ENCODE results near the gene DEF6.
"Not testable (repeated sequence)": the region's sequence is repeated elsewhere in the genome, so short reads cannot be mapped to it uniquely, and the experiment has no call there.

DEF6 gene

GRCh38 chr6:35283361-35283760 is 14.3 kb upstream of the DEF6 start:
- DNase-seq, result no peak

DNA sequence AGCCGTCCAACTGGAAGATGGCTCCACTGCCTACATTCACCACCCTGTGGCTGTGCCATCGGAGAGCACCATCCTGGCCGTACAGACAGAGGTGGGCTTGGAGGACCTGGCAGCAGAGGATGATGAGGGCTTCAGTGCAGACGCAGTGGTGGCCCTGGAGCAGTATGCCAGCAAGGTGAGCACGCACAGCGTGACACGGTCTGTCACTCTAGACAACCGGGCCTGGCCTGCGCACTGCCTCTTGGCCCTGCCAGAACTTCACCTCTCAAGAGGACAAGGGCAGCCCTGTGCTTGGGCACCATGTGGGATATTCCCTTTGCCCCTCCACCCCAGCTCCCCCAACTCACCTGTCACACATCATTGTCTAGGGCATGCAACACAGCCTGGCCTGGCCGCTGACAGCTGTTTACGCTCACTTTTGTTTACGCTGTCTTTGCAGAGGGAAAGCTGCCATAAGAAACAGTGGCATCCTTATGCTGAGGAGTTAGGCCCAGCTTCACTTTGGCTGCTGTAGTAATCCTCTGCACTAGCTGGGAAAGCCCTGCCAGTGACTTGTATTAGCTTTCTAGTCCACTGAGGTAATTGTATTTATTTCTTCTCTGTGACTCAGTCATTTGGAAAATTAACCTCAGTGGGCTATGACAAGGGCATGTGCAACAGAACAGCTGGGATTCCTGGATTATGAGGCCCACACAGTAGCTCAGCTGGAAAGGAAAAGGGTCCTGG is 9.8 kb upstream of the DEF6 start:
- DNase-seq, result no peak

DNA sequence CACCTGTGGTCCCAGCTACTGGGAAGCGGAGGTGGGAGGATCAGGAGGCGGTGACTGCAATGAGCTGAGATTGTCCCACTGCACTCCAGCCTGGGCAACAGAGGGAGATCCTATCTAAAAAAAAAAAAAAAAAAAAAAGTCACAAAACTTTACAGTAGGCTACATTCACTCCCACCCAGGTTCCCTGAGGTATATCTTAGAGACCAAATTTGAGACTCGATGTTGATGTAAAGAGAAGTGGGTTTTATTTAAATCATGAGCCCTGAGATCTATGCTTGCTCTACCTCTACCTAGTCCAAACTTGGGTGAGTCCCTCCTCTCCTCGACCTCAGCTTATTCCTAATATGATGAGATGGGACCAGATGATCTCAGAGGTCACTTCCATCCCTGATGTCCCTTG is 8.8 kb upstream of the DEF6 start:
- no peak for DNase-seq

GRCh38 chr6:35291491-35291890 is 6.1 kb upstream of the DEF6 start:
- DNase-seq, result no peak

DNA sequence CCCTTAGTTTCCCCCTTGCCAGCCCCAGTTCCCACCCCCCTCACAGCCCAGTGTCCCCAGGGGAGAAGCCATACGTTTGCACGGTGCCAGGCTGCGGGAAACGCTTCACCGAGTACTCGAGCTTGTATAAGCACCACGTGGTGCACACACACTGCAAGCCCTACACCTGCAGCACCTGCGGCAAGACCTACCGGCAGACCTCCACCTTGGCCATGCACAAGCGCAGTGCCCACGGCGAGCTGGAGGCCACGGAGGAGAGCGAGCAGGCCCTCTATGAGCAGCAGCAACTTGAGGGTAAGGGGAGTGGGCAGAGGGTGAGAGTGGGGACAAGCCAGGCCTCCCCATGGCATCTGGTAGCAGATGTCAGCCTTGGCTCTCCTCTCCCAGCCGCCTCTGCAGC is 5.1 kb upstream of the DEF6 start:
- DNase-seq, result no peak

DNA sequence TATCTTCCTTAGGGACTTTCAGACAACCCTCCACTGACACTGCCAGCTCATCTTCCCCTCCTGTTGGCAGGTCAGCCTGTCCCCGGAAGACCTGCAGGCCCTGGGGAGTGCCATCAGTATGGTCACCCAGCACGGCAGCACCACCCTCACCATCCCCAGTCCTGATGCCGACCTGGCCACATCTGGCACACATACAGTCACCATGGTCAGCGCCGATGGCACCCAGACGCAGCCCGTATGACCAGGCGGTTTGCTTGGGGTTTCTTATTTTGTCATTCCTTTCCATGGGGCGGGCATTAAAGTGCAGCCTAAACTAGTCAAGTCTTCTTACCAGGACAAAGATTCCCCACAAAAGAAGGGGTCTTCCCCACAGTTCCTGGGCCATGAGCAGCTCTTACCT is 3.9 kb upstream of the DEF6 start:
- DNase-seq, result no peak

DNA sequence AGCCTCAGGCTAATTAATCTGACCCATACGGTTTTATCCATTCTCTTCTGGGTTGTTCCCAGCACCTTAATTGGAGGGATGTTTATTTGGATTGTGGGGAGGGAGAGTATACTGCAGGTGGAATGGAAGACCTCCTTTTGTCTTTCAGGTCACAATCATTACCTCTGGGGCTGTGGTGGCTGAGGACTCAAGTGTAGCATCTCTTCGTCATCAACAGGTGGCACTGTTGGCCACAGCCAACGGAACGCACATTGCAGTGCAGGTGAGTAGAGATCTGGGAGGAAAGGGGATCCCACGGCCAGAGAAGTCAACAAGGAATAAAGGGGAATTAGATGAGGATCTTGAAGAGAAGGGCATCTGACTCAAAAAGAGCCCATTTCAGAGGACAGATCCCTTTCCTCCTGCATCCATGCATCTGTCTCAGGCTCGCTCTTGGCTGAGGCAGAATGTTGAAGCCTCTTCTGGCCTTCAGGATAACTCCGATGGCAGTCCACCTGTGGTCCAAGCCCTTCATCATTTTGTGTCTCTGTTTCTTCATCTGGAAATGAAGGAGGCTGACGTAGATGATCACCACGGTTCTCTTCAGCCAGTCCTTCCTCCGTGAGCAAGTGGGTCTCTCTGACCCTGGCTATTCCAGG is 3.2 kb upstream of the DEF6 start:
- DNase-seq, result peak; percentile 69

GRCh38 chr6:35295036-35295435 is 2.6 kb upstream of the DEF6 start:
- DNase-seq, result no peak

DNA sequence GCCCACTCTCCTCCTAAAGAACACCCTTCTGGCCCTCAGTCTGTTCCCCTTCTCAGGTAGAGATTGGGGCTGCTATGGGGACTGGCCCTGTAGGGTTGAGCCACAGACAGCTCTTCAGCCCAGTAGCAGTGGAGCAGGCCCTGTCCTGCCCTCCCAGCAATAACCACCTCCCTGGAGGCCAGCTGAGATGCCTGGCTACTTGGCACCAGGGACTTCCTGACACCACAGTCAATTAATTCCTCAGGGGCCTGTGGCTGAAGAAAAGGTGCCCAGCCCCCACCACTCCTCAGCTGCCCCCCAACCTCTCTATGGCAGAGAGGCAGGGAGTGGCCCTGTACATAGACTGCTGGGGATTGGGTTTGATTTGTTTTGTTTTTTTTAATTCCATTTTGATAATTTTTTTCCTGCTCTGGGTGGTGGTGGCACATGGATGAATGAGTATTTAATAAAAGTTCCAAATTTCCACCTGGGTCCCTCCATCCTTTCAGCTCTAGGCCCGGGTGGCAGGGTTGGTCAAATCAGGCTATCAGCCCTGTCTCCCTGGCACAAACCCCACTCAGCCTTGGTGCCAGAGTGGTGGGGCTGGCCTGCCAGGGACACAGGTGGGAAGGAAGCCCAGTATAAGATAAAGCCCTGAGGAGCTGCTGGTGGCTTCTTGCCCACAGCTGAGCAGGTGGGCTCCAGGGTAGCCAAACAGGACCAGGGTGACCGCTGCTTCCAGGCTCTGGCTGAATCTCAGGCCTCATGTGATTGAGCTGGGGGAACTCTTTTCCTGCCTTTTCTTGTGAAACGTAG is 1.9 kb upstream of the DEF6 start:
- DNase-seq, result no peak

DNA sequence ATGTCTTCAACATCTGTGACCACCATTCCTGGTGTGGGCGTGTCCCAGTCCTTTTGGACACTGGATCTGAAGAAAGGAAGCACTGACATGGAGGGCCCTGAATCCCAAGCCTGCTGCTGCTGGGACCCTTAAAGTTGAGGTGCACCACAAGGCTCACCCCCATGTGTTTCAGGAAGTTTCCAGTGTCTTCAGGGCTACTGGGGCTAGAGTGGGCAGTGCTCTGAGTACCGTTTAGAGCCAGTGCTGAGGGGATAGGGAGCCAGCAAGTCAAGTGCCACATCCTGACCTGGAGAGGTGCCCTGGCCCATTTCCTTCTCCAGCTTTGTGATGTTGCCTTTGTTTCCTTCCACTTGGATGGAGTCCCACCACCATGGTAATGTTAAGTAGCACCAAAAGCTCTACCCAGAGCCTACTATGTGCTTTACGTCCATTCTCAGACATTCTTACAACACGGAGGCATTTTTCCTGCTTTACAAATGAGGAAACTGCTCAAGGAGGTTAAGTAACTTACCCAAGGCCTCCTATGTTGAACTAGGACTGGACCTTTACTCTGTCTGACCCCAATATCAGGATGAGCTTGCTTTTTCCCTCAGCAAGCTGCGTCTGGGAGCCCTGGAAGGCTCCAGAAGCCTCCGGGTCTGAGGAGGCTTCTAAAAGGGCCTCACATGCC is 552 bp upstream of the DEF6 start:
- no peak for DNase-seq

DNA sequence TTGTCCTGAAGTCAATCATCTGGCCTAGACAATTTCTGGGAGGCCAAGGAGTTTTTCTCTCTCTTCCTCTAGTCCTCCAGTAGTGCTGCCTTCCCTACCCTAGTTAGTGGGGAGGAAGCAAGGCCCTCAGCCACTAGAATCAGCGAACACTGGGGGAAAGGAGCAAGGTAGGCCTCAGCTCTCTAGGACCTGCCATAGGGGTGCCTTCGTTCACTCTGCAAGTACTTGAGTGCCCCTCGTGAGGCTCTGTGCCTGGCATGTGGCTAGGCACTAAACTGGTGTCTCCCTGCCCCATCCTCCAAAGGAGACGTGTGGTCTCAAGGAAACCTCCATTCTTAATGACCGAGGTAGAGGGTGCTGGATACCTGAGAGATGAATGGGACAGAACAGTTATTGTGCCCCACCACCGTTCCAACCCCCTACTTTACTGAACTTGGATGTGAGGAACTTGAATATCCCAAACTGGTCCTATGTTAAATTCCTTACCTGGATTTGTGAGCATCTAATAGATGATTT is 1.1 kb downstream of the DEF6 start:
- peak; percentile 71 for DNase-seq

DNA sequence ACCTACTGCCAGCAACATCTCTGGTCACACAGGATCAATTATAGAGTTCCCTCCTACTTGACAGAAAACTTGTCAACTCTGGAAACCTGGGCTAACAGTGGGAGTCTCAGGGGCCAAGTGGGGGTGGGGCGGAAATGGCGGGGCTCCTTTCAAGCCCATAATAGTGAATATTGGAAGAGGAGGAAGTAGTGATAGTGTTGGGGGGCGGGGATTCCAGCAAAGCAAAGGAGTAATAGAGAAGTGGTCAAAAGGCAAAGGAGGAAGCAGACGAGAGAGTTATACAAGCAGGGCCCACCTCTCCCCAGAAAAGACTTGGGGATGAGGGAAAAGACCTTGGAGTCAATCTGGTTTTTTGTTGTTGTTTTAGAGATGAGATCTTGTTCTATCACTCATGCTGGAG is 2.1 kb downstream of the DEF6 start:
- no peak for DNase-seq

GRCh38 chr6:35300848-35301247 is 3.2 kb downstream of the DEF6 start:
- DNase-seq, result no peak

DNA sequence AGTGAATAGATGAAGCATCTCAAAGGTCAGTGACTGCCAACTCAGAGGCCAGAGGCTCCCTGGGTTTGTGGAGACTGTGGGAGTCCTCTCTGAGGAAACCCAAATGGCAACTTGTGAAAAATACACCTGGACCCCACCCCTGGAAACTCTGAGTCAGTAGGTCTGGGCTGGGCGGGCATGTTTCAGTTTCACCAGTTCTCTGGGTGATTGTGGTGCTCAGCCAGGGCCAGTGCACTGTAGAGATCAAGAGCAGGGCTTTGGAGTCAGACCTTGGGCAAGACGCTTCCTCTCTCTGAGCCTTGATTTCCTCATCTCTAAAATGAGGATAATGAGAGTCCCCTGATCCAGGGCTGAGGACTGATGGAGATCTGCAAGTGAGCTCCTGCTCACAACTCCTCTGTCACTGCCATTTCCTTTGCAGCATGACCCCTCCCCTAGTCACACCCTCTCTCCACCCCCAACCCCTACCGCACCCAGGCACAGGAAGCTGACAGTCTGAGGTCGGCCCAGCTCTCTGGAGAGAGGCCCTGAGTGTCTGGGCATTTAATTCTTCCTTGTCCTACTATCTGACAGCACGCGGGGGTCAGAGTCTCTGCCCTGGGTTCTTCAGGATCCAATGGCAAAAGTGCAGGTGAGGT is 5.1 kb downstream of the DEF6 start:
- DNase-seq, result peak; percentile 92

- no peak for DNase-seq
These were observed 6.7 kb downstream of the DEF6 start for GRCh38 chr6:35304299-35304698.

- no peak for DNase-seq
These were observed 7.5 kb downstream of the DEF6 start for GRCh38 chr6:35305117-35305516.

- DNase-seq, result not testable (repeated sequence)
These were observed 9.5 kb downstream of the DEF6 start for GRCh38 chr6:35307138-35307537.

DNA sequence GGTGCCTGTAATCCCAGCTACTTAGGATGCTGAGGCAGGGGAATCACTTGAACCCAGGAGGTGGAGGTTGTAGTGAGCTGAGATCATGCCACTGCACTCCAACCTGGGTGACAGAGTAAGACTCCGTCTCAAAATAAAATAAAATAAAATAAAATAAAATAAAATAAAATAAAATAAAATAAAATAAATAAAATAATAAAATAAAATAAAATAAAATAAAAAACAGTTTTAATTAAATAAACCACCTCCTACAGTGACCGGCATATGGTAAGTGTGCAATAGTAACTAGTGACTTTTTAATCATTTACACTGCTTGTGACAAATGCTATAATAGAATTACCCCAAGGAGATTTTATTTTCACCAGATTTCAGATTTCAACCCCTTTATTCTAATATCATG is 10.9 kb downstream of the DEF6 start:
- not testable (repeated sequence) for DNase-seq

DNA sequence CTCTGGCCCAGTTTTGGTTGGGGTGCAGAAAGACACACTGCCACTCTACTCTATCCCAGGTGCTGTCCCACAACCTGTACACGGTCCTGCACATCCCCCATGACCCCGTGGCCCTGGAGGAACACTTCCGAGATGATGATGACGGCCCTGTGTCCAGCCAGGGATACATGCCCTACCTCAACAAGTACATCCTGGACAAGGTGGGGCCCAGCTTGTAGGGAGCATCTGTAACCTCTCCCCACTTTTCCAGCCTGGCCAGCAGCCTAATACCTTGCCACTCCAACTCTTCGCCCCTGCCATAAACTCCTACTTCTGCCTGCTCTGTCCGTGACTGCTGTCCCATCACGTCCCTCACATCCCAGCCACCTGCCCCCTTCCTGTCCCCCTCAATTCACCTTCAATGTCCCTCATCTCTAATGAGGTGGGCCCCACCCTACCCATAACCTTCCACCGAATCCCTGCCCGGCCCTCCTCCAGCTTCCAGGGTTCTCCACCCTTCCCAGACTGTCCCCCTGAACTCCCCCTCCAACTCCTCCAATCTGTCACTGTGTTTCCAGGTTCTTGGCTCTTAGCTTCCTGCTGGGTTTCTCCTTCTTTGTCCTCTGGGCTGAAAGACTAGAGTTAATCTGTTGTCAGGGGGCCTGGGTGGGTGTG is 12.1 kb downstream of the DEF6 start:
- peak; percentile 50 for DNase-seq

GRCh38 chr6:35310265-35310831 is 12.7 kb downstream of the DEF6 start:
- peak; percentile 67 for DNase-seq

DNA sequence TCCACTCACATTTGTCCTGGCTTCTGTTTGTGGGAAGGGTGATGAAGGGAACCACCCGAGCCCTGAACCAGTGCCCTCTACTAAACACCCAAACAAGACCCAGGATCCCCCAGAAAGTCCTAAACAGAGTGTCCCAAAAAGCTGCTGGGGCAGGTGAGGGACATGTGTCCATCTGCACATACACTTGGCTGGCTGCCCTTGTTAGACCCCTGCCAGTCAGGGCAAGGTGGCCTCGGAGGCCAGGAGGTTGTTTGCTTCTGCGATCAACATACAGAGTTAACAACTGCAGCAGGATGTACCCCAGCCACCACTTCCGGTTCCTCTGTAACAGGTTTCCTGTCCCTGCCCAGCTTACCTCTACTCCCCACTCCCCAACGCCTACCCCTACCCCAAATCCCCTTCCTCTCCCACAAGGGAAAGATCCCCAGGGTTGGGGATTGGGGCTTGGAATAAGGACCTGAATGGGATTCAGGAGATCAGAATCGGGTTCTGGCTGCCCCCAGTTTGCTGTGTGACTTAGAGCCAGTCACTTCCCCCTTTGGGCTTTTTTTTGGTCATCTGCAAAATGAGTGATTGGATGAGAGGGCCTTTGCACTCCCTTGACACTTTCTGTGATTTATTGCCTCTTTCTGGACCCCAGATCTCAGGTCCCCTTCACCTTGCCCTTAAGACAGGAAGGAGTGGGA is 13.9 kb downstream of the DEF6 start:
- peak; percentile 83 for DNase-seq
